Chondrocyte (in vitro differentiated cells): Measurements from ENCODE around the gene SHC3. TPM values are rescaled to one million over a fixed set of nuclear protein-coding genes. Genes with fewer than 3 reads are reported as not detected.

Experiments
- DNase-seq: peaks from one replicate; pipeline ENCODE4 v3.0.0; 2021; ENCODE audit warnings: mixed read lengths, low spot score
- H3K27ac Mint-ChIP-seq: one replicate; pipeline ENCODE4 v1.8.0; 2021; ENCODE audit warnings: mild to moderate bottlenecking, moderate library complexity, mixed read lengths; ENCODE audit not compliant: unreplicated experiment
- H3K27me3 Mint-ChIP-seq: 2 replicates; pipeline ENCODE4 v1.8.0; 2021; ENCODE audit warnings: low read depth, mixed read lengths
- H3K36me3 Mint-ChIP-seq: 2 replicates; pipeline ENCODE4 v1.8.0; 2021; ENCODE audit warnings: low read depth, mixed read lengths
- H3K4me1 Mint-ChIP-seq: 2 replicates; pipeline ENCODE4 v1.8.0; 2021; ENCODE audit warnings: low read depth, mild to moderate bottlenecking, mixed read lengths
- H3K4me3 Mint-ChIP-seq: one replicate; pipeline ENCODE4 v1.8.0; 2021; ENCODE audit warnings: mild to moderate bottlenecking, moderate library complexity, mixed read lengths; ENCODE audit not compliant: unreplicated experiment
- H3K9me3 Mint-ChIP-seq: 2 replicates; pipeline ENCODE4 v1.8.0; 2021; ENCODE audit warnings: low read depth, mixed read lengths
- total RNA-seq: library from RNA; stranded (reverse); gene quantifications from 3 replicates; pipeline ENCODE4 v1.2.1, GENCODE V29; 2021
- TF ChIP-seq, protein P1 (sequence below): fragments of 200-600 bp; sonication (generic); IDR thresholded peaks from 2 replicates; pipeline ENCODE4 v1.5.0; 2021; ENCODE audit warnings: antibody characterized with exemption, mild to moderate bottlenecking, moderate library complexity

SHC3 gene
- total RNA-seq, 1 donor from 2014 or later = 0.30 TPM

- Mint-ChIP-seq H3K27me3 (no peaks in the 10 kb centered on the region), H3K4me3 (no peak overlapping the region), H3K36me3 (no peaks in the 10 kb centered on the region), H3K27ac (no peak overlapping the region), H3K4me1 (peaks cover 20% of the 10 kb centered on the region), H3K9me3 (peaks cover 10% of the 10 kb centered on the region)
- DNase-seq = no peak
- TF ChIP-seq, protein P1, sequence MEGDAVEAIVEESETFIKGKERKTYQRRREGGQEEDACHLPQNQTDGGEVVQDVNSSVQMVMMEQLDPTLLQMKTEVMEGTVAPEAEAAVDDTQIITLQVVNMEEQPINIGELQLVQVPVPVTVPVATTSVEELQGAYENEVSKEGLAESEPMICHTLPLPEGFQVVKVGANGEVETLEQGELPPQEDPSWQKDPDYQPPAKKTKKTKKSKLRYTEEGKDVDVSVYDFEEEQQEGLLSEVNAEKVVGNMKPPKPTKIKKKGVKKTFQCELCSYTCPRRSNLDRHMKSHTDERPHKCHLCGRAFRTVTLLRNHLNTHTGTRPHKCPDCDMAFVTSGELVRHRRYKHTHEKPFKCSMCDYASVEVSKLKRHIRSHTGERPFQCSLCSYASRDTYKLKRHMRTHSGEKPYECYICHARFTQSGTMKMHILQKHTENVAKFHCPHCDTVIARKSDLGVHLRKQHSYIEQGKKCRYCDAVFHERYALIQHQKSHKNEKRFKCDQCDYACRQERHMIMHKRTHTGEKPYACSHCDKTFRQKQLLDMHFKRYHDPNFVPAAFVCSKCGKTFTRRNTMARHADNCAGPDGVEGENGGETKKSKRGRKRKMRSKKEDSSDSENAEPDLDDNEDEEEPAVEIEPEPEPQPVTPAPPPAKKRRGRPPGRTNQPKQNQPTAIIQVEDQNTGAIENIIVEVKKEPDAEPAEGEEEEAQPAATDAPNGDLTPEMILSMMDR = no peak
Measured at GRCh38 chr9:89135591-89136166, 42.9 kb downstream of the SHC3 start.

DNA sequence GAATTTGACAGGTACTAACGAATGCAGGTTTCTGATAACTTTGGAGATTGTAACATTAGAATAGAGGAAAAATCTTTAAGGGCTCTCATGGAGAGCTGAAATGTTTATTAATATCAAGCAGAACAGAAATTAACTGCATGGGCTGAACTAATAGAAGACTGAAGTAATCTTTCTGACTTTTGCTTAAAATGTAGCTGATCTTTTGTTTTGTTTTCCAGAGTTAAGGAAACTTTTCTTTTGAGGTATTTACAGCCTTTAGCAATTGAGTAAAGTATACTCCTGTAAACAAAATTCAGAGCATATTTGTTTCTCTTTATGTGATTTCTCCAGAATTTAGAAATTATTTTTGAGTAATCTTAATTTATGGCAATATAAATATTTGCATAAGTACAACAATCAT lies 43.9 kb downstream of the SHC3 start:
- TF ChIP-seq, protein P1 = no peak
- no peak overlapping the region for H3K4me3 Mint-ChIP-seq
- peaks cover 15% of the 10 kb centered on the region for H3K9me3 Mint-ChIP-seq
- no peak overlapping the region for H3K27ac Mint-ChIP-seq
- no peaks in the 10 kb centered on the region for H3K27me3 Mint-ChIP-seq
- no peak for DNase-seq
- peaks cover 20% of the 10 kb centered on the region for H3K4me1 Mint-ChIP-seq
- no peaks in the 10 kb centered on the region for H3K36me3 Mint-ChIP-seq

DNA sequence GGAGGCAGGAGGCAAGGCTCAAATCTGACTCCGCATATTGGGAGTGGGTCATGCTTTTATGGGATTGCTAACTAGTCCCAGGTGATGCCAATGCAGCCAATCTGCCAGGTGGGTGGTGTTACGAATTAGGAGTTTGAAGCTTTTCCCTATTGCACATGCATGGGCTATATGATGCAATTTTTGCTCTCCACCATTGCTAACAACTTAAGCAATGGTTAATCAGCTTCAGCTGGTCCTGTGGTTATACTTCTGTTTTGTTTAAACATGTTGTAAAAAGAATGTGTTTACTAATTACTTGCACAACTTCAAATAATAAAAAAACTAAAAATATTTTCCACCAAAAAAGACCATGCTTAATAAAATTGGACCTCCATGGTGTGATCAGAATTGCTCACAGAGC lies 55.7 kb downstream of the SHC3 start:
- H3K36me3 Mint-ChIP-seq = no peaks in the 10 kb centered on the region
- no peak for DNase-seq
- no peaks in the 10 kb centered on the region for H3K27me3 Mint-ChIP-seq
- H3K4me1 Mint-ChIP-seq = no peaks in the 10 kb centered on the region
- TF ChIP-seq, protein P1 = no peak
- H3K4me3 Mint-ChIP-seq = no peak overlapping the region
- H3K9me3 Mint-ChIP-seq = peaks cover 17% of the 10 kb centered on the region
- H3K27ac Mint-ChIP-seq = no peak overlapping the region

DNA sequence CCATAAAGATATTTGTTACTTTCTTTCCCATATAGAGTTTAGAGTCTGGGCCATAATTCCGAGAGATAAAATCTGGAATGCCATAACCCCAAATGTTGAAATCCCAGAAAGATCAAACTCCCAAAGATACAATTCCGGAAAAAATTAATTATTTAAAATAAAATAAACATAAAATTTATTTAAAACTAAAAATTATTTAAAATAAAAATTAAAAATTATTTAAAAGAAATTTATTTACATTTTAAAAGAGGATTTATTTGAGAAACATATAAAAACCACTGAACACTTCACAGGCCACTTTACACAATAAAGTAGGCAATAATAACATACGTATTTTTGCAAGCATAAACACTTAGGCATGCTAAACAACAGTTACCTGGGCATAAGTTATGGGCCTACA lies 57.9 kb downstream of the SHC3 start:
- TF ChIP-seq, protein P1 = no peak

GRCh38 chr9:89116805-89117192 lies 61.8 kb downstream of the SHC3 start:
- TF ChIP-seq, protein P1 = no peak
- Mint-ChIP-seq H3K36me3 (no peaks in the 10 kb centered on the region), H3K27me3 (peaks cover 3% of the 10 kb centered on the region), H3K4me1 (no peaks in the 10 kb centered on the region), H3K4me3 (no peak overlapping the region), H3K27ac (no peak overlapping the region), H3K9me3 (peaks cover 12% of the 10 kb centered on the region)
- no peak for DNase-seq

More for the DNA sequence above, 57.9 kb downstream of the SHC3 start:
- Mint-ChIP-seq H3K27ac (no peak overlapping the region), H3K36me3 (no peaks in the 10 kb centered on the region), H3K27me3 (no peaks in the 10 kb centered on the region), H3K9me3 (peaks cover 15% of the 10 kb centered on the region), H3K4me1 (no peaks in the 10 kb centered on the region), H3K4me3 (no peak overlapping the region)
- DNase-seq = no peak
